NCI-H1105 treated with DMSO at 0.1 percent for 48 hours (cell line): ENCODE data around the gene BCAS3.
A peak's percentile ranks its signal among the peaks of the same experiment; 100 is the strongest.
"Not testable (repeated sequence)": the region's sequence is repeated elsewhere in the genome, so short reads cannot be mapped to it uniquely, and the experiment has no call there.

Experiments
- DNase-seq: peaks from one replicate; lab custom pipeline; 2025; lab: John Stamatoyannopoulos, UW

BCAS3 gene

DNA sequence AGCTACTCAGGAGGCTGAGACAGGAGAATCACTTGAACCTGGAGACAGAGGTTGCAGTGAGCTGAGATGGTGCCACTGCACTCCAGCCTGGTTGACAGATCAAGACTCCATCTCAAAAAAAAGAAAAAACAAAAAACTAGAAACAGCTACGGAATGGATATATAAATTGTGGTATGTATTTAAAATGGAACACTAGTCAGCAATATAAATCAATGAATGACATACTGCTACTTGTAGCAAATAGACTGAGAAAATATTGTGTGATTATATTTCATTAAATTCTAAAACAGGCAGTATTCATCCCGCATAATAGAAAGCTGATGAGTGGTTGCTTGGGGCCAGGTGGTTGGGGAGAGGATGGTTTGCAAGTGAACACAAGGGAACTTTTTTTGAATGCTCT lies 261.7 kb downstream of the BCAS3 start:
- no peak for DNase-seq

DNA sequence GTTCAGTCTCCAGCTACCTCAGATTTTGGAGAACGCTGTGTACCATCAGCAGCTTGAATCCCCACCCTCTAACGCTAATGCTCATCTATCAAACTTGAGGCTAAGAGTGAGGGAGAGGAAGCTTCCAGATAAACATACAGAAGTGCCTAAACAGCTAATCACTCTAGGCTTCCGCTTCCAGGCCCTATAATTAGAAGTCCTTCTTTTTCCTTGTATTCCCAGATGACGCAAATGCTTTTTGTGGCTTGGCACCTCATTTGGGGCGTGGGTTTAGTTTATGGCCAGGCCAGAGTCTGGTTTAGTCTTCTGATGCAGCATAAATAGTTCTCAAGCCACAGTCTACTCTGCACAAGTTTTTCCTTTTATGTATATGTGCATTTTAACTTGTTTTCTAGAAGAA lies 263.4 kb downstream of the BCAS3 start:
- DNase-seq: no peak

DNA sequence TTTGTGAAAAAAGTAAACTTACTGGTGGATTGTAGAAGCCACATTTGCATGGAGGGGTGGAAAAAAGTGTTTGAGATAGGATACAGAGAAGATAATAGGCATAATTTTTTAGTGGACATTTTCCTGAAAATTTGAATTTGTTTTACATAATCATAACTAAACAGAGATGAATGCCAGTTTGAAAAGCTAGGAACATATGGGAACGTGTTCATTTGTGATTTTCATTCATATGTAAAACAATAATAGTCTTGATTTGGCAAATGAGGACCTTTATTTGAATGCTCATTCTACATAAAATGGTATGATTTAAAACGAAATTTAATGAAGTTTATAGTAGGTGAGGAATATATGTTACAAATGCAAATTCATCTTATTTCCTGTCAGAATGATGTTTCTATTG lies 263.9 kb downstream of the BCAS3 start:
- no peak for DNase-seq

DNA sequence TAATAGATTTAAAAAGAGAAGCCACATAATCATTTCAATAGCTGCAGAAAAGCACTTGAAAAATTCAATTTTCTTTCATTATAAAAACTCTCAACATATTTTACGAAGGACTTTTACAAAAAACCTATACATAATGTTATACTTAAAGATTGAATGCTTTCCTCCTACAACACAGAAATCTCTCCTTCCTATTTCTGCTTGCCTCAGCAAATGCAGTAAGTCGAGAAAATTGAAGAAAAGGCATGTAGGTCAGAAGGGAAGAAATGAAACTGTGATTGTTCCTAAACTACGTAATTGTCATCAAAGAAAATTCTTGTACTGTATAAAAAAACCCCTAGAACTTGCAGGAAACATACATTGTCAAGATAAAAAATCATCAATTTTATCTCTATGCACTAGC lies 267.1 kb downstream of the BCAS3 start:
- DNase-seq: no peak

DNA sequence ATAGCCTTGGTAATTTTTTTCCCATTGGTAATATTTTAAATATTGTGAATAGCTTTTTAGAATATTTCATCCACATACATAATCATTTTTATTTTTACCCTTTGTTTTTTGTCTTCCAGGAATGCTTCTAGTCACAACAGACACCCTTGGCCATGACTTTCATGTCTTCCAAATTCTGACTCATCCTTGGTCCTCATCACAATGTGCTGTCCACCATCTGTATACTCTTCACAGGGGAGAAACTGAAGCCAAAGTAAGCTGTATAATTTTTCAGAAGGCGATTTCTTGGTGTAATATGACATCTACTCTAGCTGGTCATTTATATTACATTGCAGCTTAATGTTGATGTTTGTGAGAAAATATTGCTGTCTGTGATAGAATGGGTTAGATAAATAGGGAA lies 269.4 kb downstream of the BCAS3 start:
- no peak for DNase-seq

DNA sequence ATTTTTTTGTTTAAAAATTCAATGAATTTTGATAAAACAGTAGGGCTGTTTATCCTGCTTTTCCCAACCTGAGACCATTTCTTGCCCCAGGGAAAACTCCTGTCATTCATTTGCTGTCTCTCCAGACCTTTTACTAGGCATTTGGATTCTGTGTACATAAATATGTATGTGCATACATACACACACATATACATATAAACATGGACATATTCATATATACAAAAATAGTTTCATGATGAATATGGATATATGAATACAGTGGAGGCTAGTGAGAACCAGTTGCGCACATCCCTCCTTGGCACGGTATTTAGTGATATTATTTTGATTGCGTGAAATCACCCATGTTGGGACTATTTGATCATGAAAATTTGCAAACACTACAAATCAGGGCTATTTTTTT lies 269.9 kb downstream of the BCAS3 start:
- DNase-seq: no peak

DNA sequence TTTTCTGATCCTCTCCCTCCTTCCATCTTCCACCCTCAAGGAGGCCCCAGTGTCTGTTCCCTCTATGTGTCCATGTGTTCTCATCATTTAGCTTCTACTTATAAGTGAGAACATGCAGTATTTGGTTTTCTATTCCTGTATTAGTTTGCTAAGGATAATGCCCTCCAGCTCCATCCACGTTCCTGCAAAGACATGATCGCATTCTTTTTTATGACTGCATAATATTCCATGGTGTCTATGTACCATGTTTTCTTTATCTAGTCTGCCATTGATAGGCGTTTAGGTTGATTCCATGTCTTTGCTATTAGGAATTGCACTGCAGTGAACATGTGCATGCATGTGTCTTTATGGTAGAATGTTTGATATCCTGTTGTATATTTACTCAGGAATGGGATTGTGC lies 275.1 kb downstream of the BCAS3 start:
- DNase-seq: no peak

DNA sequence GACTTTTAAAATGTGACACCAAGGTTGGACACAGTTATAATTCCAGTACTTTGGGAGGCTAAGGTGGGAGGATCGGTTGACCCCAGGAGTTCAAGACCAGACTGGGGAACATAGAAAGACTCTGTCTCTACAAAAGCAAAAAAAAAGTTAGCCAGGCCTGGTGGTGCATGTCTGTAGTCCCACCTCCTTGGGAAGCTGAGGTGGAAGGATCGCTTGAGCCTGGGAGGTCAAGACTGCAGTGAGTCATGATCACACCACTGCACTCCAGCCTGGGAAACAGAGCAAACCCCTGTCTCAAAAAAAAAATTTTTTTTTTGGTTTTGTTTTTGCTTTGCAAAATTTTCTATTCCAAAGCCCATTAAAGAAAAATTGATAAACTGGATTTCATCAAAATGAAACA lies 281.4 kb downstream of the BCAS3 start:
- no peak for DNase-seq

DNA sequence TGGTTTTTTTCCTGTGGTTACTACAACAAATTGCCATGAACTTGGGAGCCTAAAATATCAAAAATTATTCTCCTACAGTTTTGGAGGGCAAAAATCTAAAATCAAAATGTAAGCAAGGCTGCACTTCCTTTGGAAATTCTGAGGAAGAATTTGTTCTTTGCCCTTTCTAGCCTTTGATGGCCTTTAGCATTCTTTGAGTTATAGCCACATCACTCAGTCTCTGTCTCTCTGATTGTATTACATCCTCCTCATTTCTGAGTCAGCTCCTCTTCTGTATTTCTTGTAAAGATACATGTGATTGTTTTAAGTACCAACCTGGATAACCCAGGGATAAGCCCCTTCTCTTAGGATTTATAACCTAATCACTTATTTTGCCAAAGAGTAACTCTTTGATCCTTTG lies 282.0 kb downstream of the BCAS3 start:
- no peak for DNase-seq

DNA sequence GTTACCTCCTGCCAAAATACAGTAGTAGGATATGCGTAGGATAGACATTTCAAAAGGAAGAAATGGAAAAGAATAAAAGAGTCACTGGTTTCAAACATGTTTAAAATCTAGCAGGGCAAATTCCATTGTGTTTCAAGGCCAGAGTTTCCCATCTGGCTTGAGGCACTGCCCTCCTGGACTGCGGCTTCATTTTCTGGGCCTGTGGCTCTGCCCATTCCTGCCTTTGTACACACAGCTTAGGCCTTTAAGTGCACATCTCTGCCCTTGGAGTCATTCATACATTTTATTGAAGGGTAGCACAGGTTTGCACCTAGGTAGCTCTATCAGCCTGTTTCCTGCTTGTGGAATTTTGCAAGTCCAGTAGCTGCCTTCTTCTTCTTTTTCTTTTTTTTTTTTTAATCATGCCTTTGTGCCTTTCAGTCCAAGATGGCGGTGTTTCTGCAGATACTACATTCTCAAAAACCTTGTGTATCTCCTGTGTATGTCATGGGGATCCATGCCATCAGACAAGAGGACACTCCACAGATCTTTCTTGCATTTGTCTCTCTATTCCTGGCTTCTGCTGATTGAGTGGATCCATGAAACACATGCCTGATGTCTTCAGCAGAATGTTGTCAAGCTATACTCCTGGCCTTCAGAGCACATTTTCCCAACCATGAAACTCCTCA lies 282.9 kb downstream of the BCAS3 start:
- DNase-seq: no peak

DNA sequence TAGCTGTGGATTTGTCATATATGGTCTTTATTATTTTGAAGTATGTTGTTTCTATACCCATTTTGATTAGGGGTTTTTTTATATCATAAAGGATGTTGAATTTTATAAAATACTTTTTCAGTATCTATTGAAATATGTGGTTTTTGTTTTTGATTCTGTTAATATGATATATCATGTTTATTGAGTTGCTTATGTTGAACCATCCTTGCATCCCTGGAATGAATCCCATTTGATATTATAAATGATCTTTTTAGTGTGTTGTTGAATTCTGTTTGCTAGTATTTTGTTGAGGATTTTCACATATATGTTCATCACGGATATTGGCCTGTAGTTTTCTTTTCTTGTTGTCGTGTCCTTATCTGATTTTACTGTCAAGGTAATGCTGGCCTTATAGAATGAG lies 286.5 kb downstream of the BCAS3 start:
- DNase-seq: no peak

DNA sequence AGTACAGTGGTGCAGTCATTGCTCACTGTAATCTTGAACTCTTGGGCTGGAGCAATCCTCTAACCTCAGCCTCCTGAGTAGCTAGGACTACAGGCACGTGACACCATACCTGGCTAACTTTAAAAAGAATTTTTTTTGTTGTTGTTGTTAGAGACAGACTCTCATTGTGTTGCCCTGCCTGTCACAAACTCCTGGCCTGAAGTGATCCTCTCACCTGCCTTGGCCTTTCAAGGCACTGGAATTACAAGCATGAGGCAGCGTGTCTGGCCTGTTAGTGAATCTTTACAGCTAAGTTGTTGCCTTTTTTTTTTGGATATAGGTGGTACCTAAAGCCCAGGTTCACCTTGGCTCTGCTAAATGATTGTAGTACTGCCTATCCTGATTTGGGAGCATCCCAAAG lies 290.6 kb downstream of the BCAS3 start:
- no peak for DNase-seq

DNA sequence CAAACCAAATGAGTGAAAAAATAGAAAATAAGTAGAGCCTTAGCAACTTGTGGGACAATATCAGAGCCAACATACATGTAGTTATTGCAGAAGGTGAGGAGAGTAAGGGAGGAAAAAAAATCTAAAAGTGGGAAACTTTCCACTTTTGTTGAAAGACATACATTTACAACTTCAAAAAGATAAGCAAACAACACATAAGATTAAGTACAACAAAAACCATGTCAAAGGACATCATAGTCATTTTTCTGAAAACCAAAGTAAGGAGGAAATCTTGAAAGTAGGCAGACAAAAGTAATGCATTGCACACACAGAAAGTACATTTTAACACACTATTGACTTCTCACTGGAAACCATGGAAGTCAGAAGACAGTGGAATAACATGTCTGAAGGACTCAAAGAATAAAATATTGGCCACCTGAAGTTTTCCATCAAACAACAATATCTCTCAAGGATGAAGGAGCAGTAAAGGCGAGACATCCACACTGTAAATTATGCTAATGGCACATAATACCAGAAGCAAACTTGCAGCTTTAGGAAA lies 291.9 kb downstream of the BCAS3 start:
- DNase-seq: no peak

DNA sequence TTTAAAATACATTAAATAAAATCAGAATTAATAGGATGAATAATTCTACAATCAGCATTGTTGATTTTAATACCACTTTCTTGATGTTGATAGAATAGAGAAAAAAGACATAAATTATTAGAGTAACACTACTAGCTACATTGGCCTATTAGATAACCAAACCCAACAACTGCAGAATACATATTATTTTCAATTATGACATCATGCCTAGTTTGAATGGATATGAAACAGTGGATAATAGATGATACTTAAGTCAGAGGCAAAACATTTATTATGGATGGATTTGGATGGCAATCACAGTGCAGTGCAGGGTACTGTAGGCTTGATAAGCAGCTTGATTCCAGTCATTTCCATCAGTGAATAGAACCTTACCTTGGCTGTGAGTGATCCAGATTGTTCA lies 293.1 kb downstream of the BCAS3 start:
- DNase-seq: no peak

DNA sequence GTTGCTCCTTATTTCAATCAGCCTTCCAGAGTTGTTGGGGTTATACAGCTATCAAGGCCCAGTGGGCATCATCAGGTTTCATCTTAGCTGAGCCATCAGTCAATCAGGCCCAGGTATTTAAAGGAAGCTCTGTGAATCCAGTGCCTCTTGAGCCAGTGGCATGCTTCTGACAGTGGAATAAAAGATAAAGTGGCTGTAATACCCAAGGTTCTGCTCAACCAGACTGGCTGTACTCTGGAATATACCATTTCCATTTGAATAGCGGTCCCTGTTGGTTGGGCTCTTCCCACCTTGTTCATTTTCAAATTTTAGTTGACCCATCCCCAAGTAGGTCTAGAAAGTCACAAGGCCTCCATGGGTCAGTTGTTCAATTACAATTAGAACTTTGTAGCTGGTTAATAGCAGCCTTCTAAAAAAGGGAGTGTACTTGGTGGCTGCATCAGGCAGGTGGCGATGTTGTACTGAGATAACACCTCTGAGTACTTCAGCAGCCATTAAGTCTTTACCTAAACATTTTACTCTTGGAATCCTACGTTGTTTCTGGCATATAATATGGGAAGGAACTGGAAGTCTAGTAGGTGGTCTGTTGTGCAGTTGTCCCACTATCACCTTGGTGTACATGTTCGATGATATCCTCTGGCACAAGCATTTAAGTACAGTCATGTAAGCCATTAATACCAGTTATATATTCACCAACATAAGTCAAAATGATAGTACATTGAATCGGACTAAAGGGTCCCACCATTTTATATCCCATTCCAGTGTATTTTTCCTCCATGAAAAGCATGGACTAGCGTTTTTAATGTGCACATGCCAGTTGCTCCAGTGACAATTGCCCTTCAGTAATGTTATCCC lies 294.1 kb downstream of the BCAS3 start:
- DNase-seq: peak; percentile 52

DNA sequence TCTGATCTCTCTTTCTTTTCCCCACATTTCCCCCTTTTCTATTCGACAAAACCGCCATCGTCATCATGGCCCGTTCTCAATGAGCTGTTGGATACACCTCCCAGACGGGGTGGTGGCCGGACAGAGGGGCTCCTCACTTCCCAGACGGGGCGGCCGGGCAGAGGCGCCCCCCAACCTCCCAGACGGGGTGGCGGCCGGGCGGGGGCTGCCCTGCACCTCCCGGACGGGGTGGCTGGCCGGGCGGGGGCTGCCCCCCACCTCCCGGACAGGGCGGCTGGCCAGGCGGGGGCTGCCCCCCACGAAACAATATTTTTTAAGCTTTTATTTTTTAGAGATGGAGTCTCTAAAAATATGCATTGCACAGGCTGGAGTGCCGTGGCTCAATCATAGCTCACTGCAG lies 299.2 kb downstream of the BCAS3 start:
- not testable (repeated sequence) for DNase-seq

DNA sequence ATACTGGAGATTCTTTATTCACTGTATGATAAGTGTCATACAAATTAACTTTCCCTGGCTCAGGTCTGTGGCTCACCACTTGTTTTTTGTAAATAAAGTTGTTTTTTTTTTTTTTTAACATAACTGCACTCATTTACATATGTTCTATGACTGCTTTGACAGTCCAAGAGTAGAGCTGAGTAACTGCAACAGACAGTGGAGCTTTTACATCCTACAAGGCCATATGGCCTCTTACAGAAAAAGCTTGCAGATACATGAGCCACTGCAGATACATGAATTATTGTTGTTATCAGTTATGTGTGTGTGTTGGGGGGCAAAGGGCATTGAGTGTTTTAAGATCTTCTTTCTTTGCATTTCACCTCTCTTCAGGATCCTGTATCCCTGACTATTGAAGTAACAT lies 311.7 kb downstream of the BCAS3 start:
- no peak for DNase-seq

DNA sequence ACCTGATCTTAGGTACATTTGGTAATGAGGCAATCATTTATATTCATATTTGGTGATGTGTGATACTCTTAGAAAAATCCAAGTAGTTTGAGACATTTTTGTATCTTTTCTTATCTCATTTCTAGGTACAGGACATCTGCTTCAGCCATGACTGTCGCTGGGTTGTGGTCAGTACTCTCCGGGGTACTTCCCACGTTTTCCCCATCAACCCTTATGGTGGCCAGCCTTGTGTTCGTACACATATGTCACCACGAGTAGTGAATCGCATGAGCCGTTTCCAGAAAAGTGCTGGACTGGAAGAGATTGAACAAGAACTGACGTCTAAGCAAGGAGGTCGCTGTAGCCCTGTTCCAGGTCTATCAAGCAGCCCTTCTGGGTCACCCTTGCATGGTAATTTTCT lies 312.2 kb downstream of the BCAS3 start:
- DNase-seq: no peak

DNA sequence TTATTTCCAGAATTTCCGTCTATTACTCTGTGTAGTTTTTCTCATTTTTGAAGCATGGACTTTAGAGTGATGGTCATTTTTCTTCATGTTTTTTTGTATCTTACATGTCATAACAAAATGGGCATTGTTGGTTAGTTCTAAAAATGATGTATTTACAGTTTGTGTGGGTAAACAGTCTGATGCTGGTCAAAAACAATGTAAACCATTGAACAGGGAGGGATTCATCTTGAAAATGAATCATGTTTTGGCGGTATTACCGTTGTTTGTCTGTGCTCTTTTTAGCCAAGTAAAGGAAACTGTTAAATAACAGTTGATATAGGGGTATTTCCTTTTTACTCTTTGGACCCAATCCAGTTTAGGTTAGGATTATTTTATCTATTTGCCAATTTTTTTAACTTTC lies 315.8 kb downstream of the BCAS3 start:
- DNase-seq: no peak

DNA sequence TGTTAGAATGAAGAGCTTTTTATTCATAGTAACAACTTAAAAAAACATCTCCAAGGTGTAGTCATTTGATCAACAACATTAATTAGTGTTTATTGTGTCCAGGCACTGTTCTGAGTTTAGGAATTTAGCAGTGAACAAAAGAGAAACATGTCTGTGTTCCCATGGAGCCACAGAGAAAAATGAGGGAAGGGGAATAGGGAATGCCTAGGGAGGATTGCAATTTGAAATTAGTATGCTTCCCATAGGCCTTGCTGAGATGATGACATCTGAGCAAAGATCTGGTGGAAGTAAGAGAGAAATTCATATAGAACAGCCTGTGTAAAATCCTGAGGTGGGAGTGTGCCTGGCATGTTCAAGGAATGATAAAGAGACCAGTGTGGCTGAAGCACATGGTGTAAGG lies 318.0 kb downstream of the BCAS3 start:
- DNase-seq: no peak

DNA sequence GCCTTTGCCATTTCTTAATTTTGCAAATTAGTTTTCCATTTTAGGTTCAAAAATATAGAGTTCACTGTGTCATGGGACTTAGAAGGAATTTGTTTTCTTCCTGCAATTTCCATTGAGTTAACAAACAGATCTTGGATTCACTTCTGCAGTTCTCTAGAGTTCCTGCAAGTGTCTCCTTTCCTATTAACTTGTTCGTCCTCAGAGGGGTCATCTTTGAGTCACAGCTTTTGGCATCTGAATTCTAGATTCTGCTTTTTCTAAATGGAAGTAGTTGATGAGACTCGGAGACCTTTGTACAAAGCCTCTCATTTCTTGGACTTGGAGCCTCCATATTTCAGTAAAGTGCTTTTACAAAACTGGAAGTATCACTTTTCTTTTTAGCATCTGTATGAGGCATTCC lies 323.3 kb downstream of the BCAS3 start:
- no peak for DNase-seq

DNA sequence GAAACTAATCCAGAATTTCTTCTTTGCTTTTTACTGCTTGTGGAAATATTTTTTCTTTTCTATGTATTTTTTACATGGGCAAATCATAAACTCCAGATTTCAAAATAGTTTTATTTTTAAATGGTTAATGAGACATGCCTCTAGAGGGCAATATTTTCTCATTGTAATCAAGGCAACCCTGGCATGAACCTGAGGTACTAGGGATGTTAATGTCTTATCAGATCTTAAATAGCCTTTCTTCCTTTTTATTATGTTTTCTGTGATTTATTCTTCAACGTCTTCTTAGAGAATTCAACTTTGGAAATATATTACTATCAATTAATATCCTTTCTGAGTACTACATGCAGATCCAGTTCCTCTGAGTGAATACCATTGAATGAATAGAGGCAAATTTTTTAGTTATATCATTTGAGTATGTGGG lies 324.7 kb downstream of the BCAS3 start:
- peak; percentile 48 for DNase-seq

DNA sequence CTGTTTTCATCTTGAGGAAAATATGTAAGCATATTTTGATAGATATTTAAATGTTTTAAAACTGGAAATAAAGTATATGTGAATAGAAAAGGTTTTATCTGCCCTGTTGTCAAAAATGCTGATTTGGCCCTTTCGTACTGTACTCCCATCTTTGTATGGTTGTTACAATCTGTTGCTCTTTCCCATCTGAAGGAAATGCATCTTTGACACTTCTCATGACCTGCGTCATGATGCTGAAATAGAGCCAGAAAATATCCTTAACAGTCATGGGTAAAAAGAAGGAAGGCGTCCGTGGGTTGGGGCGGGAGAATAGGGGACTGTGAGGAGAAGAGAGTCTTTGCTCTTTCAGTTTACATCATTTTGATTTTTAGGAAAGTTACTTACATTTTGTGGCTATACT lies 327.7 kb downstream of the BCAS3 start:
- DNase-seq: no peak

DNA sequence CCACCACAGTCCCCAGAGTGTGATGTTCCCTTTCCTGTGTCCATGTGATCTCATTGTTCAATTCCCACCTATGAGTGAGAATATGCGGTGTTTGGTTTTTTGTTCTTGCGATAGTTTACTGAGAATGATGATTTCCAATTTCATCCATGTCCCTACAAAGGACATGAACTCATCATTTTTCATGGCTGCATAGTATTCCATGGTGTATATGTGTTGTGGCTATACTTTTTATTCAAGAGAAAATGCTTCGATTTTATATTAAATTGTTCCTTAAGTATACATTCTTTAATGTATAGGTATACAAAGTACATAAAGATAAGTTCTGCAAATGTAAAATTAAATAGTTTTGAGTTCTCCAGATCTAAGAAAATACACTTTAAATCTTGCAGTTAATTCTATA lies 328.3 kb downstream of the BCAS3 start:
- DNase-seq: not testable (repeated sequence)
